ENCODE measurements around the gene POU6F2. TPM values are rescaled to one million over a fixed set of nuclear protein-coding genes. Genes with fewer than 3 reads are reported as not detected.

POU6F2 gene
- polyA plus RNA-seq, 2 of the 4 experiments (the other 2 are of a cell fraction): not detected

DNA sequence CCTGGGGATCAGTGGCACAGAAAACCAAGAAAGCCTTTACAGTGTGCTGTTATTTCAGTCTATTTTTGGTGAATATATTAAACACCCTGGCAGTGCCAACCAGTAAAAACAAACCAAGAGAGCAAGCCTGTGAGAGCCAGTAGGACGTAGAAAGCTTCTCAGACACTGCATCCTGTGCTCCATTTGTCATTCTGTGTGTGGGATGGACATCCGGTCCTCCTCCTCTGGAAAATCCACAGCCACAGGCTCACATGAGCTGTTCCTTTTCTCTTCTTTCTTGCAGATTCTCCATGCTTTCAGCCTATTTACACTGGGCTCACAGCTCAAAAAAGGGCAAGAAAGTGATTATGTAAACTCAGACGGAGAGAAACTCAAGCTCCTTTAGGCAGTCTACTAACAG lies 468.8 kb downstream of the POU6F2 start:
- ATAC-seq (no peak), FAIRE-seq (no peak), DNase-seq (ENCODE audit: low read depth in 1 of 2, low spot score in 1 of 2) (no peak)
- ChIA-PET POLR2A (no interaction called here), CTCF (no interaction called here)
- WGBS (ENCODE audit: missing lambda C conversion rate): 19% methylated on average over 3 of the region's 3 CpGs
- no peaks in the 10 kb centered on the region for H3K9me3 ChIP-seq
- H3K4me3 ChIP-seq: no peak overlapping the region
- no peak overlapping the region for H3K27ac ChIP-seq
- no peak overlapping the region for H3K4me2 ChIP-seq
- no peaks in the 10 kb centered on the region for H3K4me1 ChIP-seq
- TF ChIP-seq HDAC2 (IDR thresholded peaks at IDR 0.05) (no peak), CBX2 (IDR thresholded peaks at IDR 0.05; ENCODE audit: borderline replicate concordance, low read depth) (no peak), ZC3H11A (IDR thresholded peaks at IDR 0.05) (no peak), KDM1A (IDR thresholded peaks at IDR 0.05; ENCODE audit: low read depth) (no peak), ZNF302 (CRISPR knock-in tag; IDR thresholded peaks at IDR 0.05) (no peak)
- TF ChIP-seq, protein P1, sequence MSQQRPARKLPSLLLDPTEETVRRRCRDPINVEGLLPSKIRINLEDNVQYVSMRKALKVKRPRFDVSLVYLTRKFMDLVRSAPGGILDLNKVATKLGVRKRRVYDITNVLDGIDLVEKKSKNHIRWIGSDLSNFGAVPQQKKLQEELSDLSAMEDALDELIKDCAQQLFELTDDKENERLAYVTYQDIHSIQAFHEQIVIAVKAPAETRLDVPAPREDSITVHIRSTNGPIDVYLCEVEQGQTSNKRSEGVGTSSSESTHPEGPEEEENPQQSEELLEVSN (IDR thresholded peaks at IDR 0.05; ENCODE audit: borderline replicate concordance, low read depth): no peak

DNA sequence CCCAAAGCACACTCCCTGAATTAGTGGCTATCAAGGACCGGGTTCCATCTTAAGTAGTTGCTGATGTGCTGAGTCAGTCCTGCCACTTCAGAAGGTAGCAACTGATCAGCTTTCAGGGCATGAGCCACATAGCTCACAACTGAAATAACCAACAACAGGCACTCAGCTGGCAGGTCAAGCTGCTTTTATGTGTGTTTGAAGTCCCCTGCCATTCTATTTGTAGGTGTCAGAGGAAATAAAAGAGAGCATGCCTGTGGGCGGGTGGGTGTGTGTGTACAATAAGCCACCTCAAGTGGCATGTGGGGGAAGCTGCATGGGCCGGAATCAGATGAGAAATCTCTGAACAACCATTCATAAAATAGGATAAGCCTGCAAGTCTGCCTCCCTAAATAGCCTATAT lies 474.2 kb downstream of the POU6F2 start:
- ATAC-seq: no peak
- ChIA-PET POLR2A (no interaction called here), CTCF (interaction anchor here (0.6 to 2.5 kb wide), 4 partner anchors 10 to 44 kb away, joined by 3 to 7 read pairs (median 4); no protein-coding TSS in a partner anchor)
- WGBS (ENCODE audit: missing lambda C conversion rate): 46% methylated on average over 3 of the region's 3 CpGs
- H3K4me1 ChIP-seq: no peaks in the 10 kb centered on the region
- no peak overlapping the region for H3K4me3 ChIP-seq
- no peak overlapping the region for H3K27ac ChIP-seq
- DNase-seq (ENCODE audit: low read depth in 1 of 2, low spot score in 1 of 2): no peak
- H3K9me3 ChIP-seq: no peaks in the 10 kb centered on the region
- no peak for FAIRE-seq
- TF ChIP-seq CHD2 (IDR thresholded peaks at IDR 0.05; ENCODE audit: low read length, partially characterized antibody) (no peak), FOSL2 (IDR thresholded peaks at IDR 0.05) (no peak), FOSL2 (CRISPR knock-in tag; IDR thresholded peaks at IDR 0.05) (no peak), SMC3 (IDR thresholded peaks at IDR 0.05) (no peak), CEBPB (IDR thresholded peaks at IDR 0.05) (no peak), TFCP2L1 (CRISPR knock-in tag; IDR thresholded peaks at IDR 0.05) (no peak), FOSB (CRISPR knock-in tag; IDR thresholded peaks at IDR 0.05) (no peak), RFX5 (IDR thresholded peaks at IDR 0.05) (no peak), PHF8 (IDR thresholded peaks at IDR 0.05; ENCODE audit: borderline replicate concordance, low read depth) (no peak), KDM1A (IDR thresholded peaks at IDR 0.05; ENCODE audit: low read depth) (no peak), EP300 (IDR thresholded peaks at IDR 0.05) (no peak), TP53 (CRISPR knock-in tag; IDR thresholded peaks at IDR 0.05) (no peak), EHMT2 (IDR thresholded peaks at IDR 0.05; ENCODE audit: low read depth) (no peak), HOXB13 (CRISPR knock-in tag; IDR thresholded peaks at IDR 0.05; ENCODE audit: low read depth) (no peak), HDAC2 (IDR thresholded peaks at IDR 0.05) (no peak), CBX2 (IDR thresholded peaks at IDR 0.05; ENCODE audit: borderline replicate concordance, low read depth) (no peak), KDM5A (IDR thresholded peaks at IDR 0.05) (no peak), JUNB (IDR thresholded peaks at IDR 0.05) (no peak)
- TF ChIP-seq, protein P2, sequence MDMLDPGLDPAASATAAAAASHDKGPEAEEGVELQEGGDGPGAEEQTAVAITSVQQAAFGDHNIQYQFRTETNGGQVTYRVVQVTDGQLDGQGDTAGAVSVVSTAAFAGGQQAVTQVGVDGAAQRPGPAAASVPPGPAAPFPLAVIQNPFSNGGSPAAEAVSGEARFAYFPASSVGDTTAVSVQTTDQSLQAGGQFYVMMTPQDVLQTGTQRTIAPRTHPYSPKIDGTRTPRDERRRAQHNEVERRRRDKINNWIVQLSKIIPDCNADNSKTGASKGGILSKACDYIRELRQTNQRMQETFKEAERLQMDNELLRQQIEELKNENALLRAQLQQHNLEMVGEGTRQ (IDR thresholded peaks at IDR 0.05): no peak
- TF ChIP-seq, protein P3, sequence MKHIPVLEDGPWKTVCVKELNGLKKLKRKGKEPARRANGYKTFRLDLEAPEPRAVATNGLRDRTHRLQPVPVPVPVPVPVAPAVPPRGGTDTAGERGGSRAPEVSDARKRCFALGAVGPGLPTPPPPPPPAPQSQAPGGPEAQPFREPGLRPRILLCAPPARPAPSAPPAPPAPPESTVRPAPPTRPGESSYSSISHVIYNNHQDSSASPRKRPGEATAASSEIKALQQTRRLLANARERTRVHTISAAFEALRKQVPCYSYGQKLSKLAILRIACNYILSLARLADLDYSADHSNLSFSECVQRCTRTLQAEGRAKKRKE (CRISPR knock-in tag; IDR thresholded peaks at IDR 0.05; ENCODE audit: low read depth): no peak
- TF ChIP-seq, protein P1 (IDR thresholded peaks at IDR 0.05; ENCODE audit: borderline replicate concordance, low read depth): no peak
- H3K4me2 ChIP-seq: no peak overlapping the region
